K562 (cell line): ENCODE data around the gene ASB7. TPM values are rescaled to one million over a fixed set of nuclear protein-coding genes. Genes with fewer than 3 reads are reported as not detected.

Experiments used
- ATAC-seq: fragments of 200-7000 bp; cut with Tn5 transposase; 3 replicates; pipeline ENCODE4 v1.9.1; 2020; ENCODE audit warnings: moderate library complexity
- BruUV-seq: library from RNA; stranded (reverse); fragments of 400-500 nt; replicated peaks from 2 replicates; lab custom pipeline; 2021; lab: Mats Ljungman, UMichigan
- CTCF ChIA-PET: fragments of 300-600 bp; formaldehyde crosslinking; extraction: SDS; loops from one replicate; lab custom pipeline; 2021; ENCODE audit warnings: low intra/inter-chr PET ratio; lab: Yijun Ruan, JAX
- POLR2A ChIA-PET: fragments of 300-600, 350-650 bp; sonication (Branson Sonifier 250); formaldehyde crosslinking; extraction: SDS; loops from one replicate; lab custom pipeline; 2021; ENCODE audit warnings: antibody characterized with exemption, inconsistent platforms; lab: Yijun Ruan, JAX
- DNase-seq, 4 experiments: peaks; one replicate each; pipeline versions ENCODE4 v3.0.0 to v3.0.0-alpha.2; 2011 to 2018; ENCODE audit warnings: low spot score in 3 of 4, mixed read lengths in 3 of 4; ENCODE audit errors: extremely low read depth in 1 of 4
- FAIRE-seq: peaks from 2 replicates; lab custom pipeline; 2011; peaks lifted over from hg19 to GRCh38; lab: Jason Lieb, UNC
- H2AFZ ChIP-seq: 2 replicates; pipeline ENCODE4 v1.6.0; 2011; ENCODE audit warnings: low read depth, low read length, control low read depth, inconsistent platforms
- H3K27ac ChIP-seq: fragments of 200-600 bp; 3 replicates; pipeline ENCODE4 v1.8.0; 2011; ENCODE audit warnings: low read depth, mild to moderate bottlenecking, control low read depth, inconsistent platforms, low read length, moderate library complexity, mixed read lengths; ENCODE audit errors: extremely low read depth
- H3K27me3 ChIP-seq, 2 experiments: fragments of 300-600 bp in 1 of 2; 2 replicates in 1 of 2; 3 replicates in 1 of 2; pipeline versions ENCODE4 v1.6.0 to v1.8.0; 2011; ENCODE audit warnings: inconsistent platforms in 2 of 2, low read length in 2 of 2, mild to moderate bottlenecking in 1 of 2, mixed read lengths in 1 of 2, moderate library complexity in 1 of 2; ENCODE audit not compliant: control insufficient read depth in 2 of 2, insufficient read depth in 2 of 2
- H3K36me3 ChIP-seq: fragments of 300-600 bp; 3 replicates; pipeline ENCODE4 v1.8.0; 2011; ENCODE audit warnings: mild to moderate bottlenecking, low read length, inconsistent platforms; ENCODE audit not compliant: control insufficient read depth, insufficient read depth
- H3K4me1 ChIP-seq, 2 experiments: fragments of 200-600 bp in 1 of 2; replicated peaks in 1 of 2; 2 replicates in 1 of 2; 3 replicates in 1 of 2; pipeline versions ENCODE4 v1.5.1 to v1.8.0; 2011; ENCODE audit warnings: inconsistent platforms in 2 of 2, low read length in 2 of 2, mild to moderate bottlenecking in 1 of 2, mixed read lengths in 1 of 2, moderate library complexity in 1 of 2; ENCODE audit not compliant: control insufficient read depth in 2 of 2, insufficient read depth in 2 of 2
- H3K4me2 ChIP-seq: 2 replicates; pipeline ENCODE4 v1.6.1; 2011; ENCODE audit warnings: low read length, control low read depth, inconsistent platforms, mixed read lengths; ENCODE audit not compliant: insufficient read depth
- H3K4me3 ChIP-seq: fragments of 200-600 bp; sonication (generic), shearing (Covaris generic); 2 replicates; pipeline ENCODE4 v1.5.1; 2016; ENCODE audit warnings: control low read depth, inconsistent platforms
- H3K79me2 ChIP-seq: fragments of 200-600 bp; 3 replicates; pipeline ENCODE4 v1.8.0; 2011; ENCODE audit warnings: low read length, inconsistent platforms; ENCODE audit not compliant: control insufficient read depth, insufficient read depth
- H3K9ac ChIP-seq, 2 experiments: 2 replicates each; pipeline versions ENCODE4 v1.6.0 to v1.6.1; 2011; ENCODE audit warnings: low read depth in 2 of 2, low read length in 2 of 2, control low read depth in 1 of 2, inconsistent platforms in 1 of 2, mild to moderate bottlenecking in 1 of 2, mixed read lengths in 1 of 2; ENCODE audit not compliant: insufficient read depth in 1 of 2
- H3K9me1 ChIP-seq: one replicate; pipeline ENCODE4 v1.6.0; 2011; ENCODE audit warnings: inconsistent platforms, mild to moderate bottlenecking, low read length, moderate library complexity; ENCODE audit not compliant: control insufficient read depth, insufficient read depth
- H3K9me3 ChIP-seq: replicated peaks from 2 replicates; pipeline ENCODE4 v1.5.1; 2011; ENCODE audit warnings: low read depth, low read length, inconsistent platforms; ENCODE audit not compliant: control insufficient read depth, insufficient read depth
- H4K20me1 ChIP-seq: replicated peaks from 2 replicates; pipeline ENCODE4 v1.6.1; 2011; ENCODE audit warnings: low read length, inconsistent platforms, mixed read lengths; ENCODE audit not compliant: control insufficient read depth, insufficient read depth
- MEF2D ChIP-seq: conservative IDR thresholded peaks from 2 replicates; pipeline ENCODE4 v1.6.1; 2016; ENCODE audit warnings: low read depth, missing genetic modification characterization, missing compliant biosample characterization
- OTX1 ChIP-seq: fragments of 450-650 bp; formaldehyde crosslinking; IDR thresholded peaks from 2 replicates; pipeline ENCODE4 v1.4.0; 2022; ENCODE audit warnings: mild to moderate bottlenecking
- ZFP1 ChIP-seq: fragments of 450-650 bp; formaldehyde crosslinking; IDR thresholded peaks from 2 replicates; pipeline ENCODE4 v1.4.0; 2020; ENCODE audit warnings: mild to moderate bottlenecking, mixed read lengths
- ZNF121 ChIP-seq: sonication (generic); formaldehyde crosslinking; conservative IDR thresholded peaks from 2 replicates; pipeline ENCODE4 v1.8.0; 2022; ENCODE audit warnings: missing genetic modification reagents
- ZNF212 ChIP-seq: fragments of 450-650 bp; formaldehyde crosslinking; IDR thresholded peaks from 2 replicates; pipeline ENCODE4 v1.4.0; 2020; ENCODE audit warnings: mild to moderate bottlenecking
- ZNF24 ChIP-seq: fragments of 450-650 bp; IDR thresholded peaks from 2 replicates; pipeline ENCODE4 v1.6.1; 2016
- ZNF444 ChIP-seq: fragments of 250-450 bp; sonication (Bioruptor Pico); IDR thresholded peaks from 2 replicates; pipeline ENCODE4 v1.4.0; 2020; ENCODE audit warnings: mild to moderate bottlenecking, moderate library complexity
- WGBS: fragments of 100-300 bp; shearing (Covaris generic); methylation state at CpG from one replicate; pipeline ENCODE4 v1.1.6; 2016; ENCODE audit warnings: low coverage, mixed read lengths; ENCODE audit not compliant: insufficient coverage; ENCODE audit errors: missing lambda C conversion rate; 5-methylcytosine and 5-hydroxymethylcytosine counted together
- in situ Hi-C: fragments of 300-500 bp; cut with MboI; formaldehyde crosslinking; loops from 4 replicates; pipeline ENCODE4 v1.15.0; 2018; ENCODE audit warnings: inconsistent platforms, mixed read lengths
- intact Hi-C: fragments of 100-400 bp; cut with micrococcal nuclease; formaldehyde crosslinking; loops from 2 replicates; pipeline ENCODE4 v1.14.2; 2022
- polyA plus RNA-seq, 8 experiments: library from polyadenylated mRNA; depleted of rRNA in 4 of 8; stranded (reverse) in 5 of 8; unstranded in 3 of 8; fragments of >200 nt; fragmentation: Nextera tagmentation in 2 of 8; fragmentation: Illumina TruSeq in 1 of 8; extraction: Ambion mirVana in 2 of 8; extraction: Trizol in 1 of 8; gene quantifications; 2 replicates each; pipeline versions ENCODE4 v1.2.1 to v1.2.3, GENCODE V29; 2011 to 2014; ENCODE audit warnings: inconsistent platforms in 1 of 8, missing spikeins in 1 of 8
- total RNA-seq, 7 experiments: library from RNA; depleted of rRNA in 6 of 7; stranded (reverse); fragments of >200 nt in 6 of 7; fragmentation: Illumina TruSeq in 2 of 7; extraction: Trizol in 2 of 7; gene quantifications; 2 replicates each; pipeline versions ENCODE4 v1.2.1 to v1.2.3, GENCODE V29; 2011 to 2021; ENCODE audit warnings: low replicate concordance in 1 of 7
- TF ChIP-seq, protein P1 (sequence below): fragments of 450-650 bp; IDR thresholded peaks from 2 replicates; pipeline ENCODE4 v1.6.1; 2016; ENCODE audit warnings: mild to moderate bottlenecking, moderate library complexity

Gene ASB7
- total and polyA plus RNA-seq, 9 of the 15 experiments (the other 6 are each of a cell fraction or from before 2014, with no cell fraction given): 1.8 to 10.1 (median 6.8) TPM

GRCh38 chr15:100695048-100695447 is 92.7 kb downstream of the ASB7 start:
- CTCF ChIA-PET: no interaction called here
- no peak overlapping the region for H3K4me3 ChIP-seq
- no peak overlapping the region for H2AFZ ChIP-seq
- no peaks in the 10 kb centered on the region for H3K36me3 ChIP-seq
- H3K4me1 ChIP-seq: no peaks in the 10 kb centered on the region
- no peak overlapping the region for H3K9ac ChIP-seq
- TF ChIP-seq ZFP1 (CRISPR knock-in tag) (no peak), ZNF212 (CRISPR knock-in tag) (no peak), ZNF24 (no peak), OTX1 (CRISPR knock-in tag) (no peak), ZNF121 (CRISPR knock-in tag) (no peak), MEF2D (tag) (no peak), ZNF444 (CRISPR knock-in tag) (no peak)
- TF ChIP-seq, protein P1, sequence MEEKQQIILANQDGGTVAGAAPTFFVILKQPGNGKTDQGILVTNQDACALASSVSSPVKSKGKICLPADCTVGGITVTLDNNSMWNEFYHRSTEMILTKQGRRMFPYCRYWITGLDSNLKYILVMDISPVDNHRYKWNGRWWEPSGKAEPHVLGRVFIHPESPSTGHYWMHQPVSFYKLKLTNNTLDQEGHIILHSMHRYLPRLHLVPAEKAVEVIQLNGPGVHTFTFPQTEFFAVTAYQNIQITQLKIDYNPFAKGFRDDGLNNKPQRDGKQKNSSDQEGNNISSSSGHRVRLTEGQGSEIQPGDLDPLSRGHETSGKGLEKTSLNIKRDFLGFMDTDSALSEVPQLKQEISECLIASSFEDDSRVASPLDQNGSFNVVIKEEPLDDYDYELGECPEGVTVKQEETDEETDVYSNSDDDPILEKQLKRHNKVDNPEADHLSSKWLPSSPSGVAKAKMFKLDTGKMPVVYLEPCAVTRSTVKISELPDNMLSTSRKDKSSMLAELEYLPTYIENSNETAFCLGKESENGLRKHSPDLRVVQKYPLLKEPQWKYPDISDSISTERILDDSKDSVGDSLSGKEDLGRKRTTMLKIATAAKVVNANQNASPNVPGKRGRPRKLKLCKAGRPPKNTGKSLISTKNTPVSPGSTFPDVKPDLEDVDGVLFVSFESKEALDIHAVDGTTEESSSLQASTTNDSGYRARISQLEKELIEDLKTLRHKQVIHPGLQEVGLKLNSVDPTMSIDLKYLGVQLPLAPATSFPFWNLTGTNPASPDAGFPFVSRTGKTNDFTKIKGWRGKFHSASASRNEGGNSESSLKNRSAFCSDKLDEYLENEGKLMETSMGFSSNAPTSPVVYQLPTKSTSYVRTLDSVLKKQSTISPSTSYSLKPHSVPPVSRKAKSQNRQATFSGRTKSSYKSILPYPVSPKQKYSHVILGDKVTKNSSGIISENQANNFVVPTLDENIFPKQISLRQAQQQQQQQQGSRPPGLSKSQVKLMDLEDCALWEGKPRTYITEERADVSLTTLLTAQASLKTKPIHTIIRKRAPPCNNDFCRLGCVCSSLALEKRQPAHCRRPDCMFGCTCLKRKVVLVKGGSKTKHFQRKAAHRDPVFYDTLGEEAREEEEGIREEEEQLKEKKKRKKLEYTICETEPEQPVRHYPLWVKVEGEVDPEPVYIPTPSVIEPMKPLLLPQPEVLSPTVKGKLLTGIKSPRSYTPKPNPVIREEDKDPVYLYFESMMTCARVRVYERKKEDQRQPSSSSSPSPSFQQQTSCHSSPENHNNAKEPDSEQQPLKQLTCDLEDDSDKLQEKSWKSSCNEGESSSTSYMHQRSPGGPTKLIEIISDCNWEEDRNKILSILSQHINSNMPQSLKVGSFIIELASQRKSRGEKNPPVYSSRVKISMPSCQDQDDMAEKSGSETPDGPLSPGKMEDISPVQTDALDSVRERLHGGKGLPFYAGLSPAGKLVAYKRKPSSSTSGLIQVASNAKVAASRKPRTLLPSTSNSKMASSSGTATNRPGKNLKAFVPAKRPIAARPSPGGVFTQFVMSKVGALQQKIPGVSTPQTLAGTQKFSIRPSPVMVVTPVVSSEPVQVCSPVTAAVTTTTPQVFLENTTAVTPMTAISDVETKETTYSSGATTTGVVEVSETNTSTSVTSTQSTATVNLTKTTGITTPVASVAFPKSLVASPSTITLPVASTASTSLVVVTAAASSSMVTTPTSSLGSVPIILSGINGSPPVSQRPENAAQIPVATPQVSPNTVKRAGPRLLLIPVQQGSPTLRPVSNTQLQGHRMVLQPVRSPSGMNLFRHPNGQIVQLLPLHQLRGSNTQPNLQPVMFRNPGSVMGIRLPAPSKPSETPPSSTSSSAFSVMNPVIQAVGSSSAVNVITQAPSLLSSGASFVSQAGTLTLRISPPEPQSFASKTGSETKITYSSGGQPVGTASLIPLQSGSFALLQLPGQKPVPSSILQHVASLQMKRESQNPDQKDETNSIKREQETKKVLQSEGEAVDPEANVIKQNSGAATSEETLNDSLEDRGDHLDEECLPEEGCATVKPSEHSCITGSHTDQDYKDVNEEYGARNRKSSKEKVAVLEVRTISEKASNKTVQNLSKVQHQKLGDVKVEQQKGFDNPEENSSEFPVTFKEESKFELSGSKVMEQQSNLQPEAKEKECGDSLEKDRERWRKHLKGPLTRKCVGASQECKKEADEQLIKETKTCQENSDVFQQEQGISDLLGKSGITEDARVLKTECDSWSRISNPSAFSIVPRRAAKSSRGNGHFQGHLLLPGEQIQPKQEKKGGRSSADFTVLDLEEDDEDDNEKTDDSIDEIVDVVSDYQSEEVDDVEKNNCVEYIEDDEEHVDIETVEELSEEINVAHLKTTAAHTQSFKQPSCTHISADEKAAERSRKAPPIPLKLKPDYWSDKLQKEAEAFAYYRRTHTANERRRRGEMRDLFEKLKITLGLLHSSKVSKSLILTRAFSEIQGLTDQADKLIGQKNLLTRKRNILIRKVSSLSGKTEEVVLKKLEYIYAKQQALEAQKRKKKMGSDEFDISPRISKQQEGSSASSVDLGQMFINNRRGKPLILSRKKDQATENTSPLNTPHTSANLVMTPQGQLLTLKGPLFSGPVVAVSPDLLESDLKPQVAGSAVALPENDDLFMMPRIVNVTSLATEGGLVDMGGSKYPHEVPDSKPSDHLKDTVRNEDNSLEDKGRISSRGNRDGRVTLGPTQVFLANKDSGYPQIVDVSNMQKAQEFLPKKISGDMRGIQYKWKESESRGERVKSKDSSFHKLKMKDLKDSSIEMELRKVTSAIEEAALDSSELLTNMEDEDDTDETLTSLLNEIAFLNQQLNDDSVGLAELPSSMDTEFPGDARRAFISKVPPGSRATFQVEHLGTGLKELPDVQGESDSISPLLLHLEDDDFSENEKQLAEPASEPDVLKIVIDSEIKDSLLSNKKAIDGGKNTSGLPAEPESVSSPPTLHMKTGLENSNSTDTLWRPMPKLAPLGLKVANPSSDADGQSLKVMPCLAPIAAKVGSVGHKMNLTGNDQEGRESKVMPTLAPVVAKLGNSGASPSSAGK: no peak
- POLR2A ChIA-PET: no interaction called here
- in situ Hi-C loops: no loop called here
- H3K27me3 ChIP-seq: peaks cover under 1 to 21% of the 10 kb centered on the region in 2 experiments; a peak in 3 of 5 replicates
- H3K9me3 ChIP-seq: no peaks in the 10 kb centered on the region
- BruUV-seq: no TSS peak
- H3K27ac ChIP-seq: no peak overlapping the region
- no peaks in the 10 kb centered on the region for H4K20me1 ChIP-seq
- 0% methylated on average over 3 of the region's 3 CpGs for WGBS
- H3K79me2 ChIP-seq: no peaks in the 10 kb centered on the region
- no peak for FAIRE-seq
- no peaks in the 10 kb centered on the region for H3K9me1 ChIP-seq
- H3K4me2 ChIP-seq: no peak overlapping the region
- intact Hi-C loops: no loop called here
- ATAC-seq: no peak
- no peak for DNase-seq
